A549 (cell line): ENCODE results near the gene PDF. TPM values are rescaled to one million over a fixed set of nuclear protein-coding genes. Genes with fewer than 3 reads are reported as not detected.

Experiments
- ATAC-seq, 2 experiments: fragments of 200-7000 bp in 1 of 2; fragments of >200 bp in 1 of 2; cut with Nextera tagmentation in 1 of 2; cut with Tn5 transposase in 1 of 2; 3 replicates each; pipeline versions ENCODE4 v1.8.0 to v1.9.1; 2018 to 2020; ENCODE audit warnings: mild to moderate bottlenecking in 1 of 2, moderate library complexity in 1 of 2
- CTCF ChIA-PET: fragments of 300-600 bp; sonication (Branson Sonifier 250); formaldehyde crosslinking; extraction: SDS; loops from one replicate; lab custom pipeline; 2021; ENCODE audit warnings: antibody characterized with exemption, inconsistent platforms; lab: Yijun Ruan, JAX
- POLR2A ChIA-PET: fragments of 350-600 bp; formaldehyde crosslinking; extraction: SDS; loops from one replicate; lab custom pipeline; 2021; ENCODE audit warnings: antibody characterized with exemption, inconsistent platforms; lab: Yijun Ruan, JAX
- DNase-seq, 2 experiments: peaks; one replicate each; pipeline versions ENCODE4 v3.0.0 to v3.0.0-alpha.2; 2011 to 2016; ENCODE audit warnings: low read depth in 1 of 2, low spot score in 1 of 2
- FAIRE-seq: peaks from 2 replicates; lab custom pipeline; 2011; peaks lifted over from hg19 to GRCh38; lab: Jason Lieb, UNC
- H3K27ac ChIP-seq, 2 experiments: fragments of >200 bp; sonication (Bioruptor Twin); formaldehyde crosslinking; 3 replicates each; pipeline ENCODE4 v1.5.1; 2016 to 2017
- H3K4me1 ChIP-seq: fragments of >200 bp; sonication (Bioruptor Twin); formaldehyde crosslinking; 3 replicates; pipeline ENCODE4 v1.6.1; 2016
- H3K4me2 ChIP-seq: fragments of >200 bp; sonication (Bioruptor Twin); formaldehyde crosslinking; 3 replicates; pipeline ENCODE4 v1.6.1; 2016
- H3K4me3 ChIP-seq: fragments of >200 bp; sonication (Bioruptor Twin); formaldehyde crosslinking; 3 replicates; pipeline ENCODE4 v1.5.1; 2016
- H3K9me3 ChIP-seq: fragments of >200 bp; sonication (Bioruptor Twin); formaldehyde crosslinking; 3 replicates; pipeline ENCODE4 v1.6.1; 2016
- CBX2 ChIP-seq: fragments of 200-600 bp; sonication (generic); IDR thresholded peaks from 2 replicates; pipeline ENCODE4 v1.6.1; 2016; ENCODE audit warnings: low read depth, mild to moderate bottlenecking, borderline replicate concordance
- CBX8 ChIP-seq: fragments of 200-600 bp; sonication (generic); IDR thresholded peaks from 2 replicates; pipeline ENCODE4 v1.6.1; 2016
- CEBPB ChIP-seq, 2 experiments: fragments of >200 bp in 1 of 2; sonication (Bioruptor Twin) in 1 of 2; formaldehyde crosslinking in 1 of 2; IDR thresholded peaks; 2 replicates each; pipeline ENCODE4 v1.6.1; 2012 to 2016
- EHF ChIP-seq: fragments of 250-450 bp; sonication (Bioruptor Pico); IDR thresholded peaks from 2 replicates; pipeline ENCODE4 v1.5.0; 2020; ENCODE audit warnings: mild to moderate bottlenecking
- EHMT2 ChIP-seq: fragments of 200-600 bp; sonication (generic); IDR thresholded peaks from 2 replicates; pipeline ENCODE4 v1.6.1; 2016; ENCODE audit warnings: antibody characterized with exemption, low read depth, mild to moderate bottlenecking, moderate library complexity
- EP300 ChIP-seq, 2 experiments: fragments of >200 bp; sonication (Bioruptor Twin); formaldehyde crosslinking; IDR thresholded peaks; 2 replicates in 1 of 2; 3 replicates in 1 of 2; pipeline ENCODE4 v1.6.1; 2016 to 2017
- FOSB ChIP-seq: fragments of 250-450 bp; sonication (Bioruptor Pico); IDR thresholded peaks from 2 replicates; pipeline ENCODE4 v1.5.0; 2020; ENCODE audit warnings: mild to moderate bottlenecking, moderate library complexity
- FOXS1 ChIP-seq: fragments of 250-450 bp; sonication (Bioruptor Pico); IDR thresholded peaks from 2 replicates; pipeline ENCODE4 v1.5.0; 2020; ENCODE audit warnings: mild to moderate bottlenecking, moderate library complexity
- HES2 ChIP-seq: fragments of >200 bp; sonication (Bioruptor Twin); formaldehyde crosslinking; IDR thresholded peaks from 2 replicates; pipeline ENCODE4 v1.6.1; 2016
- HMGXB4 ChIP-seq: fragments of 250-450 bp; sonication (Bioruptor Pico); IDR thresholded peaks from 2 replicates; pipeline ENCODE4 v1.5.0; 2021; ENCODE audit warnings: mild to moderate bottlenecking, moderate library complexity, borderline replicate concordance
- HOXA7 ChIP-seq: fragments of 250-450 bp; sonication (Bioruptor Pico); IDR thresholded peaks from 2 replicates; pipeline ENCODE4 v1.5.0; 2020; ENCODE audit warnings: mild to moderate bottlenecking, moderate library complexity
- HOXB13 ChIP-seq: fragments of 250-450 bp; sonication (Bioruptor Pico); IDR thresholded peaks from 2 replicates; pipeline ENCODE4 v1.5.0; 2020; ENCODE audit warnings: low read depth, mild to moderate bottlenecking, moderate library complexity
- JUNB ChIP-seq: fragments of >200 bp; sonication (Bioruptor Twin); formaldehyde crosslinking; IDR thresholded peaks from 2 replicates; pipeline ENCODE4 v1.6.1; 2016
- KDM1A ChIP-seq: fragments of 200-600 bp; sonication (generic); IDR thresholded peaks from 2 replicates; pipeline ENCODE4 v1.6.1; 2016; ENCODE audit warnings: low read depth, mild to moderate bottlenecking
- MAX ChIP-seq: IDR thresholded peaks from 2 replicates; pipeline ENCODE4 v1.6.1; 2012
- MAZ ChIP-seq: fragments of 150-350 bp; IDR thresholded peaks from 2 replicates; pipeline ENCODE4 v1.6.1; 2014; ENCODE audit warnings: antibody characterized with exemption, low read depth, low read length, borderline replicate concordance
- MYC ChIP-seq: IDR thresholded peaks from 2 replicates; pipeline ENCODE4 v1.6.1; 2012; ENCODE audit warnings: mild to moderate bottlenecking, inconsistent platforms, low read length, improper control_type of control experiment, borderline replicate concordance
- NFE2L2 ChIP-seq: fragments of 150-350 bp; conservative IDR thresholded peaks from 2 replicates; pipeline ENCODE4 v1.6.1; 2014; ENCODE audit warnings: low read length
- NPAS2 ChIP-seq: fragments of 250-450 bp; sonication (Bioruptor Pico); IDR thresholded peaks from 2 replicates; pipeline ENCODE4 v1.8.0; 2022; ENCODE audit warnings: mild to moderate bottlenecking, moderate library complexity, borderline replicate concordance
- NR3C1 ChIP-seq: fragments of >200 bp; sonication (Bioruptor Twin); formaldehyde crosslinking; IDR thresholded peaks from 3 replicates; pipeline ENCODE4 v1.6.1; 2017
- PHF8 ChIP-seq: fragments of 200-600 bp; sonication (generic); IDR thresholded peaks from 2 replicates; pipeline ENCODE4 v1.6.1; 2016; ENCODE audit warnings: low read depth, mild to moderate bottlenecking, antibody characterized with exemption, moderate library complexity, borderline replicate concordance
- POLR2AphosphoS2 ChIP-seq: conservative IDR thresholded peaks from 2 replicates; pipeline ENCODE4 v1.6.1; 2012; ENCODE audit warnings: low read length, improper control_type of control experiment, inconsistent platforms
- RCOR1 ChIP-seq: fragments of 150-350 bp; IDR thresholded peaks from 2 replicates; pipeline ENCODE4 v1.6.1; 2014; ENCODE audit warnings: antibody characterized with exemption, low read length, low read depth
- REST ChIP-seq: fragments of 200-600 bp; sonication (generic); IDR thresholded peaks from 2 replicates; pipeline ENCODE4 v1.6.1; 2016; ENCODE audit warnings: antibody characterized with exemption, mild to moderate bottlenecking, moderate library complexity
- RNF2 ChIP-seq: fragments of 200-600 bp; sonication (generic); IDR thresholded peaks from 2 replicates; pipeline ENCODE4 v1.6.1; 2016; ENCODE audit warnings: low read depth, mild to moderate bottlenecking, antibody characterized with exemption, moderate library complexity, borderline replicate concordance
- SMC3 ChIP-seq: fragments of >200 bp; sonication (Bioruptor Twin); formaldehyde crosslinking; IDR thresholded peaks from 3 replicates; pipeline ENCODE4 v1.6.1; 2018; ENCODE audit warnings: inconsistent platforms
- SREBF2 ChIP-seq: fragments of 450-650 bp; IDR thresholded peaks from 2 replicates; pipeline ENCODE4 v1.6.1; 2014; ENCODE audit warnings: mild to moderate bottlenecking, moderate library complexity
- TFCP2L1 ChIP-seq: fragments of 250-450 bp; sonication (Bioruptor Pico); IDR thresholded peaks from 2 replicates; pipeline ENCODE4 v1.5.0; 2021; ENCODE audit warnings: mild to moderate bottlenecking
- ZNF302 ChIP-seq: fragments of 250-450 bp; sonication (Bioruptor Pico); IDR thresholded peaks from 2 replicates; pipeline ENCODE4 v1.9.0; 2021; ENCODE audit warnings: inconsistent platforms, mild to moderate bottlenecking, moderate library complexity
- WGBS: methylation state at CpG from one replicate; pipeline ENCODE4 v1.1.6; 2017; ENCODE audit errors: missing lambda C conversion rate; 5-methylcytosine and 5-hydroxymethylcytosine counted together
- polyA plus RNA-seq, 4 experiments: library from polyadenylated mRNA; depleted of rRNA in 3 of 4; stranded (reverse); fragments of >200 nt; fragmentation: RNase III in 1 of 4; extraction: RNeasy Plus Mini Kit Qiagen cat#74134 plus additional on column Dnase treatment in 1 of 4; gene quantifications; 2 replicates in 3 of 4; 3 replicates in 1 of 4; pipeline ENCODE4 v1.2.3, GENCODE V29; 2011 to 2017

Gene PDF
- polyA plus RNA-seq, 2 of the 4 experiments (the other 2 are of a cell fraction): 16.1 to 29.1 TPM

- Histone ChIP-seq H3K4me2 (no peak within 1 kb of the TSS), H3K4me3 (no peak within 1 kb of the TSS), H3K27ac (no peak within 1 kb of the TSS), H3K9me3 (no peaks in the 10 kb centered on the region), H3K4me1 (no peaks in the 10 kb centered on the region)
- ATAC-seq (no peak), DNase-seq (no peak), FAIRE-seq (no peak)
- ChIA-PET POLR2A (no interaction called here), CTCF (interaction anchor here (0.8 to 2.0 kb wide), 4 partner anchors 13 to 64 kb away, joined by 3 to 7 read pairs (median 4); partner anchors contain the start of genes COG8 and PDF)
- WGBS: 91% methylated on average over 12 of the region's 12 CpGs
- TF ChIP-seq SMC3 (no peak), EP300 (IDR thresholded peaks at IDR 0.05) (no peak), ZNF302 (CRISPR knock-in tag) (no peak), FOSB (CRISPR knock-in tag) (no peak), MAX (no peak), RNF2 (no peak), MAZ (no peak), HOXA7 (CRISPR knock-in tag) (no peak), HES2 (no peak)
These were observed 21.1 kb upstream of the PDF start, which contains the start of gene TMED6 for GRCh38 chr16:69351309-69352027. Gene TMED6, minus strand, starts transcription at chr16:69351786. Its CDS starts 33 bp downstream, at chr16:69351753.

GRCh38 chr16:69350536-69351133 is 20.2 kb upstream of the PDF start:
- POLR2A ChIA-PET: no interaction called here
- no peak for FAIRE-seq
- TF ChIP-seq EP300 (IDR thresholded peaks at IDR 0.05) (no peak), MYC (no peak), HOXA7 (CRISPR knock-in tag) (no peak), EHMT2 (no peak), FOXS1 (CRISPR knock-in tag) (no peak), EHF (no peak)
- no peaks in the 10 kb centered on the region for H3K9me3 ChIP-seq
- 79% methylated on average over 6 of the region's 6 CpGs for WGBS
- no peak overlapping the region for H3K4me3 ChIP-seq
- no peaks in the 10 kb centered on the region for H3K4me1 ChIP-seq
- H3K4me2 ChIP-seq: no peak overlapping the region
- no peak for DNase-seq
- H3K27ac ChIP-seq: no peak overlapping the region
- CTCF ChIA-PET: interaction anchor here (0.6 to 1.6 kb wide), 4 partner anchors 10 to 30 kb away, joined by 3 to 7 read pairs (median 4); partner anchors contain the start of genes COG8 and PDF
- no peak for ATAC-seq

- ATAC-seq (no peak), FAIRE-seq (no peak), DNase-seq (no peak)
- POLR2A ChIA-PET: no interaction called here
- H3K4me2 ChIP-seq: no peak overlapping the region
- no peak overlapping the region for H3K27ac ChIP-seq
- no peaks in the 10 kb centered on the region for H3K9me3 ChIP-seq
- no peaks in the 10 kb centered on the region for H3K4me1 ChIP-seq
- 88% methylated on average over 10 of the region's 10 CpGs for WGBS
- H3K4me3 ChIP-seq: no peak overlapping the region
- no peak for TF ChIP-seq CBX2
- TF ChIP-seq TFCP2L1 (CRISPR knock-in tag): no peak
- TF ChIP-seq CBX8: no peak
- TF ChIP-seq CEBPB (IDR thresholded peaks at IDR 0.05): no peak
- TF ChIP-seq HMGXB4: no peak
- TF ChIP-seq ZNF302 (CRISPR knock-in tag): no peak
- no peak for TF ChIP-seq KDM1A
- TF ChIP-seq JUNB: no peak
- TF ChIP-seq SREBF2: no peak
- TF ChIP-seq HOXB13: no peak
- TF ChIP-seq NFE2L2: no peak
- TF ChIP-seq REST: no peak
- TF ChIP-seq NR3C1: no peak
- no peak for TF ChIP-seq PHF8
- TF ChIP-seq RNF2: no peak
- TF ChIP-seq POLR2AphosphoS2: no peak
- no peak for TF ChIP-seq RCOR1
- TF ChIP-seq NPAS2 (CRISPR knock-in tag): no peak
- CTCF ChIA-PET: interaction anchor here (1.5 kb wide), 1 partner anchor 9 kb away, joined by 4 read pairs; no protein-coding TSS in a partner anchor
These were observed 19.1 kb upstream of the PDF start for GRCh38 chr16:69349536-69349935.
